Caco-2 (cell line): ENCODE results near the gene ADGRG1. TPM values are rescaled to one million over a fixed set of nuclear protein-coding genes. Genes with fewer than 3 reads are reported as not detected.

Experiments used
- BruUV-seq: library from RNA; stranded (reverse); fragments of 400-500 nt; replicated peaks from 2 replicates; lab custom pipeline; 2021; lab: Mats Ljungman, UMichigan
- CTCF ChIA-PET: fragments of 300-600 bp; sonication (Branson Sonifier 250); formaldehyde crosslinking; loops from one replicate; lab custom pipeline; 2022; ENCODE audit warnings: antibody characterized with exemption; lab: Charles Lee
- POLR2A ChIA-PET: fragments of 300-600 bp; sonication (Branson Sonifier 250); formaldehyde crosslinking; loops from one replicate; lab custom pipeline; 2022; ENCODE audit warnings: antibody characterized with exemption; lab: Charles Lee
- DNase-seq, 2 experiments: peaks; one replicate each; pipeline versions ENCODE4 v3.0.0 to v3.0.0-alpha.2; 2020 to 2022
- H3K27me3 ChIP-seq: replicated peaks from 2 replicates; pipeline ENCODE4 v1.6.0; 2011; ENCODE audit warnings: low read length; ENCODE audit not compliant: control insufficient read depth, insufficient read depth
- H3K36me3 ChIP-seq: 2 replicates; pipeline ENCODE4 v1.5.1; 2011; ENCODE audit warnings: low read length; ENCODE audit not compliant: control insufficient read depth, insufficient read depth
- H3K4me1 ChIP-seq: fragments of 250-450 bp; sonication (Bioruptor Pico); 2 replicates; pipeline ENCODE4 v1.5.1; 2020; ENCODE audit warnings: mild to moderate bottlenecking
- H3K4me3 ChIP-seq: 2 replicates; pipeline ENCODE4 v1.5.1; 2011; ENCODE audit warnings: low read depth, mild to moderate bottlenecking, control low read depth, low read length
- H3K9me3 ChIP-seq: fragments of 250-450 bp; sonication (Bioruptor Pico); 2 replicates; pipeline ENCODE4 v1.5.1; 2020; ENCODE audit warnings: mild to moderate bottlenecking, moderate library complexity
- H3K27ac Mint-ChIP-seq: one replicate; pipeline ENCODE4 v1.8.0; 2022; ENCODE audit warnings: mixed read lengths; ENCODE audit not compliant: unreplicated experiment
- H3K27me3 Mint-ChIP-seq: one replicate; pipeline ENCODE4 v1.8.0; 2022; ENCODE audit warnings: mixed read lengths; ENCODE audit not compliant: insufficient read depth, unreplicated experiment
- H3K36me3 Mint-ChIP-seq: one replicate; pipeline ENCODE4 v1.8.0; 2022; ENCODE audit warnings: mild to moderate bottlenecking, mixed read lengths; ENCODE audit not compliant: insufficient read depth, unreplicated experiment
- H3K4me1 Mint-ChIP-seq: one replicate; pipeline ENCODE4 v1.8.0; 2022; ENCODE audit warnings: low read depth, mixed read lengths; ENCODE audit not compliant: unreplicated experiment
- H3K4me3 Mint-ChIP-seq: one replicate; pipeline ENCODE4 v1.8.0; 2022; ENCODE audit warnings: mild to moderate bottlenecking, moderate library complexity, mixed read lengths; ENCODE audit not compliant: unreplicated experiment
- H3K9me3 Mint-ChIP-seq: one replicate; pipeline ENCODE4 v1.8.0; 2022; ENCODE audit warnings: mixed read lengths; ENCODE audit not compliant: unreplicated experiment
- CTCF ChIP-seq, 2 experiments: fragments of 200-600 bp in 1 of 2; IDR thresholded peaks; 1 replicate in 1 of 2; 2 replicates in 1 of 2; pipeline versions ENCODE4 v1.5.1 to v1.8.0; 2011 to 2022; ENCODE audit warnings: antibody characterized with exemption in 1 of 2, control low read depth in 1 of 2, inconsistent platforms in 1 of 2, low read depth in 1 of 2, low read length in 1 of 2, mild to moderate bottlenecking in 1 of 2, moderate library complexity in 1 of 2; ENCODE audit not compliant: insufficient read depth in 1 of 2, severe bottlenecking in 1 of 2, unreplicated experiment in 1 of 2
- intact Hi-C: fragments of 100-400 bp; cut with micrococcal nuclease; formaldehyde crosslinking; loops from one replicate; pipeline ENCODE4 v1.10.0; 2022; ENCODE audit not compliant: unreplicated experiment
- total RNA-seq: library from RNA; stranded (reverse); gene quantifications from 2 replicates; pipeline ENCODE4 v1.2.3, GENCODE V29; 2022

Gene ADGRG1
- total RNA-seq, 1 experiment from 2014 or later: 195 TPM

- H3K4me3 Mint-ChIP-seq: no peak overlapping the region
- H3K27me3 Mint-ChIP-seq: no peaks in the 10 kb centered on the region
- CTCF ChIA-PET: no interaction called here
These were observed 12.2 kb upstream of the ADGRG1 start for GRCh38 chr16:57616241-57616640.

GRCh38 chr16:57616876-57617275 lies 11.6 kb upstream of the ADGRG1 start:
- H3K27me3 Mint-ChIP-seq: no peaks in the 10 kb centered on the region
- BruUV-seq: no TSS peak
- CTCF ChIA-PET: no interaction called here
- intact Hi-C loops: no loop called here
- peaks cover 14% of the 10 kb centered on the region for H3K36me3 Mint-ChIP-seq
- POLR2A ChIA-PET: no interaction called here
- H3K9me3 Mint-ChIP-seq: no peaks in the 10 kb centered on the region
- peak in 1 of 2 experiments; percentile 31 for DNase-seq
- Histone ChIP-seq H3K4me1 (peaks cover 36% of the 10 kb centered on the region), H3K4me3 (no peak overlapping the region), H3K27me3 (no peaks in the 10 kb centered on the region), H3K36me3 (no peaks in the 10 kb centered on the region), H3K9me3 (no peaks in the 10 kb centered on the region)
- TF ChIP-seq CTCF (IDR thresholded peaks at IDR 0.05; ENCODE audit: insufficient read depth in 1 of 2, low read depth in 1 of 2, low read length in 1 of 2, severe bottlenecking in 1 of 2, unreplicated experiment in 1 of 2): no peak
- H3K4me3 Mint-ChIP-seq: no peak overlapping the region
- peaks cover 24% of the 10 kb centered on the region for H3K4me1 Mint-ChIP-seq
- H3K27ac Mint-ChIP-seq: no peak overlapping the region

More at GRCh38 chr16:57616241-57616640, 12.2 kb upstream of the ADGRG1 start:
- TF ChIP-seq CTCF (IDR thresholded peaks at IDR 0.05; ENCODE audit: insufficient read depth in 1 of 2, low read depth in 1 of 2, low read length in 1 of 2, severe bottlenecking in 1 of 2, unreplicated experiment in 1 of 2): no peak
- BruUV-seq: no TSS peak
- intact Hi-C loops: no loop called here
- peaks cover 21% of the 10 kb centered on the region for H3K4me1 Mint-ChIP-seq
- H3K27ac Mint-ChIP-seq: no peak overlapping the region
- POLR2A ChIA-PET: no interaction called here
- H3K36me3 ChIP-seq: no peaks in the 10 kb centered on the region
- H3K9me3 Mint-ChIP-seq: no peaks in the 10 kb centered on the region
- peaks cover 33% of the 10 kb centered on the region for H3K4me1 ChIP-seq
- no peak overlapping the region for H3K4me3 ChIP-seq
- no peaks in the 10 kb centered on the region for H3K27me3 ChIP-seq
- H3K9me3 ChIP-seq: no peaks in the 10 kb centered on the region
- DNase-seq: peak in 1 of 2 experiments; percentile 16
- peaks cover 11% of the 10 kb centered on the region for H3K36me3 Mint-ChIP-seq

- TF ChIP-seq CTCF (IDR thresholded peaks at IDR 0.05; ENCODE audit: insufficient read depth in 1 of 2, low read depth in 1 of 2, low read length in 1 of 2, severe bottlenecking in 1 of 2, unreplicated experiment in 1 of 2): no peak
- ChIA-PET CTCF (interaction anchor here (0.6 to 2.2 kb wide), 3 partner anchors 8 to 138 kb away, joined by 3 to 8 read pairs (median 5); no protein-coding TSS in a partner anchor), POLR2A (no interaction called here)
- Histone ChIP-seq H3K27me3 (no peaks in the 10 kb centered on the region), H3K4me1 (peaks cover 38% of the 10 kb centered on the region), H3K9me3 (no peaks in the 10 kb centered on the region), H3K36me3 (no peaks in the 10 kb centered on the region), H3K4me3 (no peak overlapping the region)
- Mint-ChIP-seq H3K9me3 (no peaks in the 10 kb centered on the region), H3K27me3 (no peaks in the 10 kb centered on the region), H3K36me3 (peaks cover 21% of the 10 kb centered on the region), H3K4me1 (peaks cover 32% of the 10 kb centered on the region), H3K4me3 (no peak overlapping the region), H3K27ac (peak overlapping the region; percentile 76)
- intact Hi-C loops: loop anchor here (2.0 kb wide), 1 partner anchor 17 kb away; no protein-coding TSS in a partner anchor
- peak in 1 of 2 experiments; percentile 33 for DNase-seq
- BruUV-seq: no TSS peak
These were observed 10.8 kb upstream of the ADGRG1 start for GRCh38 chr16:57617604-57618111.
